ENCODE data around the gene LYST.

DNA sequence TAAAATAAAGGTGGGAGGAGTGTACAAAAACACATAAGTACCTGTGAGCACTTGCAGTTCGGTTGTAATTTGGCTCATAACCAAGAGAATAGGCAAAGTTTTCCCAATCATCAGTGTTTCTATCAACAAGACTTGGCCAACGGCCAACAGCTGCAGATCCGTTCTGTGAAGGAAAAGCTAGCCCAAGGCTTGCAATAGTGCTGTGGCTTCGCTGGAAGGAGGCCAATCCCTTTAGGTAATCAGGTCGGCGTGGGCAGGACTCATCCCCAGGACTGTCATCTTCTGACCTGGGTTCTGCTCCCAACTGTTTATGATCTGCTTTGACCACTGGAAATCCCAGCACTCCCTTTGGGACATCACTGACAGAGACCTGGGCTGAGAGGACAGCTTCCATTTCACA, 107.8 kb downstream of the LYST start:
- TF ChIP-seq, protein P1, sequence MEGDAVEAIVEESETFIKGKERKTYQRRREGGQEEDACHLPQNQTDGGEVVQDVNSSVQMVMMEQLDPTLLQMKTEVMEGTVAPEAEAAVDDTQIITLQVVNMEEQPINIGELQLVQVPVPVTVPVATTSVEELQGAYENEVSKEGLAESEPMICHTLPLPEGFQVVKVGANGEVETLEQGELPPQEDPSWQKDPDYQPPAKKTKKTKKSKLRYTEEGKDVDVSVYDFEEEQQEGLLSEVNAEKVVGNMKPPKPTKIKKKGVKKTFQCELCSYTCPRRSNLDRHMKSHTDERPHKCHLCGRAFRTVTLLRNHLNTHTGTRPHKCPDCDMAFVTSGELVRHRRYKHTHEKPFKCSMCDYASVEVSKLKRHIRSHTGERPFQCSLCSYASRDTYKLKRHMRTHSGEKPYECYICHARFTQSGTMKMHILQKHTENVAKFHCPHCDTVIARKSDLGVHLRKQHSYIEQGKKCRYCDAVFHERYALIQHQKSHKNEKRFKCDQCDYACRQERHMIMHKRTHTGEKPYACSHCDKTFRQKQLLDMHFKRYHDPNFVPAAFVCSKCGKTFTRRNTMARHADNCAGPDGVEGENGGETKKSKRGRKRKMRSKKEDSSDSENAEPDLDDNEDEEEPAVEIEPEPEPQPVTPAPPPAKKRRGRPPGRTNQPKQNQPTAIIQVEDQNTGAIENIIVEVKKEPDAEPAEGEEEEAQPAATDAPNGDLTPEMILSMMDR (IDR thresholded peaks at IDR 0.05; ENCODE audit: poor library complexity, severe bottlenecking), result no peak
- TF ChIP-seq EP300 (conservative IDR thresholded peaks at IDR 0.05; ENCODE audit: poor library complexity, severe bottlenecking) (no peak), POLR2AphosphoS5 (IDR thresholded peaks at IDR 0.05) (no peak), MXI1 (conservative IDR thresholded peaks at IDR 0.05; ENCODE audit: poor library complexity, severe bottlenecking) (no peak), RAD21 (conservative IDR thresholded peaks at IDR 0.05) (no peak), EZH2 (IDR thresholded peaks at IDR 0.05; ENCODE audit: borderline replicate concordance, insufficient read depth, low read length, poor library complexity, severe bottlenecking) (no peak)
- TF ChIP-seq, protein P2, sequence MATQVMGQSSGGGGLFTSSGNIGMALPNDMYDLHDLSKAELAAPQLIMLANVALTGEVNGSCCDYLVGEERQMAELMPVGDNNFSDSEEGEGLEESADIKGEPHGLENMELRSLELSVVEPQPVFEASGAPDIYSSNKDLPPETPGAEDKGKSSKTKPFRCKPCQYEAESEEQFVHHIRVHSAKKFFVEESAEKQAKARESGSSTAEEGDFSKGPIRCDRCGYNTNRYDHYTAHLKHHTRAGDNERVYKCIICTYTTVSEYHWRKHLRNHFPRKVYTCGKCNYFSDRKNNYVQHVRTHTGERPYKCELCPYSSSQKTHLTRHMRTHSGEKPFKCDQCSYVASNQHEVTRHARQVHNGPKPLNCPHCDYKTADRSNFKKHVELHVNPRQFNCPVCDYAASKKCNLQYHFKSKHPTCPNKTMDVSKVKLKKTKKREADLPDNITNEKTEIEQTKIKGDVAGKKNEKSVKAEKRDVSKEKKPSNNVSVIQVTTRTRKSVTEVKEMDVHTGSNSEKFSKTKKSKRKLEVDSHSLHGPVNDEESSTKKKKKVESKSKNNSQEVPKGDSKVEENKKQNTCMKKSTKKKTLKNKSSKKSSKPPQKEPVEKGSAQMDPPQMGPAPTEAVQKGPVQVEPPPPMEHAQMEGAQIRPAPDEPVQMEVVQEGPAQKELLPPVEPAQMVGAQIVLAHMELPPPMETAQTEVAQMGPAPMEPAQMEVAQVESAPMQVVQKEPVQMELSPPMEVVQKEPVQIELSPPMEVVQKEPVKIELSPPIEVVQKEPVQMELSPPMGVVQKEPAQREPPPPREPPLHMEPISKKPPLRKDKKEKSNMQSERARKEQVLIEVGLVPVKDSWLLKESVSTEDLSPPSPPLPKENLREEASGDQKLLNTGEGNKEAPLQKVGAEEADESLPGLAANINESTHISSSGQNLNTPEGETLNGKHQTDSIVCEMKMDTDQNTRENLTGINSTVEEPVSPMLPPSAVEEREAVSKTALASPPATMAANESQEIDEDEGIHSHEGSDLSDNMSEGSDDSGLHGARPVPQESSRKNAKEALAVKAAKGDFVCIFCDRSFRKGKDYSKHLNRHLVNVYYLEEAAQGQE (IDR thresholded peaks at IDR 0.05; ENCODE audit: borderline replicate concordance), result no peak

All from neural cell (in vitro differentiated cells).